ENCODE measurements around the gene PHTF2.

Gene PHTF2

GRCh38 chr7:77881871-77882270, 83.3 kb downstream of the PHTF2 start:
- TF ChIP-seq FOXP2 (optimal IDR thresholded peaks at IDR 0.05; ENCODE audit: borderline replicate concordance, extremely low read depth, extremely low read length, insufficient read depth) (no peak), SIN3A (IDR thresholded peaks at IDR 0.05; ENCODE audit: borderline replicate concordance, insufficient read depth, low read length) (no peak), TAF1 (IDR thresholded peaks at IDR 0.05; ENCODE audit: borderline replicate concordance, insufficient read depth, low read length) (no peak), REST (IDR thresholded peaks at IDR 0.05; ENCODE audit: insufficient read depth in 1 of 2, low read depth in 2 of 2, low read length in 2 of 2) (no peak), POLR2AphosphoS5 (IDR thresholded peaks at IDR 0.05; ENCODE audit: low read depth, low read length) (no peak)

- TF ChIP-seq FOXP2 (optimal IDR thresholded peaks at IDR 0.05; ENCODE audit: borderline replicate concordance, extremely low read depth, extremely low read length, insufficient read depth) (no peak), TAF1 (IDR thresholded peaks at IDR 0.05; ENCODE audit: borderline replicate concordance, insufficient read depth, low read length) (no peak), REST (IDR thresholded peaks at IDR 0.05; ENCODE audit: insufficient read depth in 1 of 2, low read depth in 2 of 2, low read length in 2 of 2) (no peak), POLR2AphosphoS5 (IDR thresholded peaks at IDR 0.05; ENCODE audit: low read depth, low read length) (no peak), SIN3A (IDR thresholded peaks at IDR 0.05; ENCODE audit: borderline replicate concordance, insufficient read depth, low read length) (no peak)
These were observed 86.6 kb downstream of the PHTF2 start for GRCh38 chr7:77885155-77885554.

GRCh38 chr7:77887567-77887966, 89.0 kb downstream of the PHTF2 start:
- TF ChIP-seq POLR2AphosphoS5 (IDR thresholded peaks at IDR 0.05; ENCODE audit: low read depth, low read length), result no peak
- no peak for TF ChIP-seq SIN3A (IDR thresholded peaks at IDR 0.05; ENCODE audit: borderline replicate concordance, insufficient read depth, low read length)
- no peak for TF ChIP-seq FOXP2 (optimal IDR thresholded peaks at IDR 0.05; ENCODE audit: borderline replicate concordance, extremely low read depth, extremely low read length, insufficient read depth)
- TF ChIP-seq TAF1 (IDR thresholded peaks at IDR 0.05; ENCODE audit: borderline replicate concordance, insufficient read depth, low read length), result no peak
- TF ChIP-seq REST (IDR thresholded peaks at IDR 0.05; ENCODE audit: insufficient read depth in 1 of 2, low read depth in 2 of 2, low read length in 2 of 2), result no peak

DNA sequence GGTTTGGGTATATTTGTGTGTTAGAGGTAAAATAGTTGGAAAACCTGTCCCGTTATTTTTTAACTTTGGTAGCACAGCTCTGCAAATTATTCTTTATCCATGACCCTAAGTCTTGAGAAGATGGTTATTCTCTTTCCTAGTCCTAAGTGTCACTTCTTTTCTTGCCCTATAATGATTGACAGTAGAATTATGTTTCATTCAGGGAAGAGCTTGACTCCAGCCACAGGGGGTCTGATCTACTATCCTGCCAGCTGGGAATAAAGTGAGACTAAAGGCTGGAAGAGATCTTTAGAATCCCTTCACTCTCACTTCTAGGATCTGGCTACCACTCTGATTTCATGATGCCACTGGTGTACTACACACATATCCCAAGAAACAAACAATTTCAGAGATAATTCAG, 90.4 kb downstream of the PHTF2 start:
- TF ChIP-seq POLR2AphosphoS5 (IDR thresholded peaks at IDR 0.05; ENCODE audit: low read depth, low read length), result no peak
- no peak for TF ChIP-seq TAF1 (IDR thresholded peaks at IDR 0.05; ENCODE audit: borderline replicate concordance, insufficient read depth, low read length)
- TF ChIP-seq FOXP2 (optimal IDR thresholded peaks at IDR 0.05; ENCODE audit: borderline replicate concordance, extremely low read depth, extremely low read length, insufficient read depth), result no peak
- no peak for TF ChIP-seq SIN3A (IDR thresholded peaks at IDR 0.05; ENCODE audit: borderline replicate concordance, insufficient read depth, low read length)
- no peak for TF ChIP-seq REST (IDR thresholded peaks at IDR 0.05; ENCODE audit: insufficient read depth in 1 of 2, low read depth in 2 of 2, low read length in 2 of 2)

GRCh38 chr7:77893813-77894212, 95.2 kb downstream of the PHTF2 start:
- TF ChIP-seq TAF1 (IDR thresholded peaks at IDR 0.05; ENCODE audit: borderline replicate concordance, insufficient read depth, low read length) (no peak), SIN3A (IDR thresholded peaks at IDR 0.05; ENCODE audit: borderline replicate concordance, insufficient read depth, low read length) (no peak), REST (IDR thresholded peaks at IDR 0.05; ENCODE audit: insufficient read depth in 1 of 2, low read depth in 2 of 2, low read length in 2 of 2) (no peak), POLR2AphosphoS5 (IDR thresholded peaks at IDR 0.05; ENCODE audit: low read depth, low read length) (no peak), FOXP2 (optimal IDR thresholded peaks at IDR 0.05; ENCODE audit: borderline replicate concordance, extremely low read depth, extremely low read length, insufficient read depth) (no peak)

All from PFSK-1 (cell line).